Measurements from ENCODE around the gene GSTM4. TPM values are rescaled to one million over a fixed set of nuclear protein-coding genes. Genes with fewer than 3 reads are reported as not detected.
"Not testable (repeated sequence)": the region's sequence is repeated elsewhere in the genome, so short reads cannot be mapped to it uniquely, and the experiment has no call there.

The GSTM4 gene
- polyA plus RNA-seq, 1 experiment: 28.5 TPM

DNA sequence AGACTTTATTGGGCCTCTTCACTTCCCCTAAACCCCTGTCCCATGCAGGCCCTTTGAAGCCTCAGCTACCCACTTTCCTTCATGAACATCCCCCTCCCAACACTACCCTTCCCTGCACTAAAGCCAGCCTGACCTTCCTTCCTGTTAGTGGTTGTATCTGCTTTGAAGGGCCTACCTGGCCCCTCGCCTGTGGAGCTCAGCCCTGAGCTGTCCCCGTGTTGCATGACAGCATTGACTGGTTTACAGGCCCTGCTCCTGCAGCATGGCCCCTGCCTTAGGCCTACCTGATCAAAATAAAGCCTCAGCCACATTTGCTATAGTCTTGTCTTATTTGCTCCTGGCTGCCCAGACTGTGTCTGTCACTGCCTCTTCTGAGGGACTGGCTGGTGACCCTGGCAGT, 5.5 kb downstream of the GSTM4 start:
- CTCF ChIA-PET: interaction anchor here (1.1 to 2.8 kb wide), 5 partner anchors 10 to 115 kb away, joined by 3 to 10 read pairs (median 4); no protein-coding TSS in a partner anchor
- POLR2A ChIA-PET: no interaction called here
- H3K27me3 ChIP-seq (ENCODE audit: control insufficient read depth, insufficient read depth, low read length): no peaks in the 10 kb centered on the region
- TF ChIP-seq CTCF (IDR thresholded peaks at IDR 0.05; ENCODE audit: insufficient read depth, low read depth, low read length): no peak
- no peak for DNase-seq (ENCODE audit: low read depth)
- no peaks in the 10 kb centered on the region for H3K36me3 ChIP-seq (ENCODE audit: control insufficient read depth, insufficient read depth, low read length)
- H3K4me3 ChIP-seq (ENCODE audit: low read depth, low read length): no peak overlapping the region

DNA sequence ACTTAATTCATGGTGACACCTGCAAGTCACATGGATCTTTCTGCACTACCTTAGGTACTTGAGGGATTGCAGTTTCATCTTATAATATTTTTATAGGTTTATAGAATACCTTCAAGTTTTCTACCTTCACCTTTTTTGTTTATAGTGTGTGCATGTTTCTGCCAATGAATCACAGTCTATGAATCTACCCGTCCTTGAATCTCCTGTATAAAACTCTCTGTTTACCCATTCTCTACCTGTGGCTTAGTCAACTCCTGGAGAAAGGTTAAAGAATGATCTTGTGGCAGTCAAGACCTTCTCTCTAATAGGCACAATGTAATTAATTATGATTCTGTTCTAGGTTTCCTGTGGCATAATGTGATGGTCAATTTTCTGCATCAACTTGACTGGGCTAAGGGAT, 8.8 kb downstream of the GSTM4 start:
- TF ChIP-seq CTCF (IDR thresholded peaks at IDR 0.05; ENCODE audit: insufficient read depth, low read depth, low read length): no peak
- DNase-seq (ENCODE audit: low read depth): no peak
- H3K36me3 ChIP-seq (ENCODE audit: control insufficient read depth, insufficient read depth, low read length): no peaks in the 10 kb centered on the region
- ChIA-PET CTCF (no interaction called here), POLR2A (no interaction called here)
- H3K27me3 ChIP-seq (ENCODE audit: control insufficient read depth, insufficient read depth, low read length): no peaks in the 10 kb centered on the region
- H3K4me3 ChIP-seq (ENCODE audit: low read depth, low read length): no peak overlapping the region

DNA sequence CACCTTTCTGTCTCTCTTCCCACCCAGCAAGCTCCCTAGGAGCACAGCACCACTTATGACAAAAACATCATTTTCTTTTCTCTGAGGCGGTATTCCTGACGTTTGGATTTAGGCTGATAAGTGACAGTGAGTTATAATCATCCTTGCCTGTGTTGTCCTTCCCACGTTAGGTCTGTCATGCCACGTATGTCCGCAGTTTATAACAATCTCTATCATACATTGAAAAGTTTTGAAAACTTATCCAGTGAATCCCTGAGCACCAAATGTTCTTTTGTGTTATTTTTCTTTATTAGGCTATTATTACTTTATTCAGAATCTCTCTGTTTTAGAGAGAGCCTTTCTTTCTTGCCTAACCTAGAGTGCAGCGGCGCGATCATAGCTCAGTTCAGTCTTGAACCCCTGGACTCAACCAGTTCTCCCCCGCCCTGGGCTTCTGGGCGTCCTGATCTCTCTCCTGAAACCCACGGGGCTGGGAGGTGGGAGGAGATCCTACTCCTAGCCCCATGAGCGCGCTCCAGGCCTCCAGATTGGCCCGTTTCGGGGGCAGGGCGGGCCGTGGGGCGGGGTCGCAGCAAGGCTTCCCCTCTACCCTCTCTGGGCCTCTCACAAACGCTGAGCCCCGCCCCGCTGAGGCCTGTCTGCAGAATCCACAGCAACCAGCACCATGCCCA, 11.7 kb downstream of the GSTM4 start, which contains the start of gene GSTM2:
TSS of gene GSTM2 (plus strand) at position 606 of the 671 bp plus-strand sequence. CDS start at position 665, 59 bp downstream.
- 0 out of 2 replicates have a peak, but pooled peaks cover 3% of the 10 kb centered on the region for H3K36me3 ChIP-seq (ENCODE audit: control insufficient read depth, insufficient read depth, low read length)
- ChIA-PET CTCF (interaction anchor here (0.6 to 1.5 kb wide), 4 partner anchors 16 to 115 kb away, joined by 3 to 7 read pairs (median 4); no protein-coding TSS in a partner anchor), POLR2A (no interaction called here)
- DNase-seq (ENCODE audit: low read depth): peak; percentile 42
- TF ChIP-seq CTCF (IDR thresholded peaks at IDR 0.05; ENCODE audit: insufficient read depth, low read depth, low read length): no peak
- no peaks in the 10 kb centered on the region for H3K27me3 ChIP-seq (ENCODE audit: control insufficient read depth, insufficient read depth, low read length)
- H3K4me3 ChIP-seq (ENCODE audit: low read depth, low read length): peak within 1 kb of the TSS; percentile 65

DNA sequence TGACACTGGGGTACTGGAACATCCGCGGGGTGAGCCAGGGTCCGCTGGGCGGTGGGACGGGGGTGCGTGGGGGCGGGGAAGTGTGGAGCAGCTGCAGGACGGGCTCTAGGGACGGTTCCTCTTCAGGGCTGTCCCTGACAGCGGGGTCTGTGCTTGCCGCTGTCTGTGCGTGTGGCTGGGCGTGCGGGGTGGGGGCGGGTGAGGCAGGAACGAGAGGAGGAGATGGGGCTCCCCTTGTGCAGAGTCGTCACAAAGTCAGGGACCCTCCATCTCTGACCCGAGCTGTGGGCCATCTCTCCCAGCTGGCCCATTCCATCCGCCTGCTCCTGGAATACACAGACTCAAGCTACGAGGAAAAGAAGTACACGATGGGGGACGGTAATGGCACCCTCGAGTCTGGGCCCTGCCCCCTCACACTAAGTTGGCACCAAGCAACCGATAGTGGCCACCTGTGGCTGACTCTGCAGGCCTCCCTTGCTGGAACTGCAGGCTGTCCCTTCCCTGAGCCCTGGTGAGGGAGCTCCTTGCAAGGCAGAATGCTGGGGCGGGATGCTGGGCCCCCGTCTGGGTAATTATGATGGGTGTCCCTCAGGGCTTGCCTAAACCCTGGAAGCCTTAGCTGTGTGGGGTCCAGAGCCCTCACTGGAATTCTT, 12.3 kb downstream of the GSTM4 start:
- ChIA-PET POLR2A (no interaction called here), CTCF (interaction anchor here (0.8 to 1.5 kb wide), 4 partner anchors 28 to 316 kb away, joined by 3 to 7 read pairs (median 4); partner anchors contain the start of gene AHCYL1)
- no peak for DNase-seq (ENCODE audit: low read depth)
- 0 out of 2 replicates have a peak, but pooled peaks cover 3% of the 10 kb centered on the region for H3K36me3 ChIP-seq (ENCODE audit: control insufficient read depth, insufficient read depth, low read length)
- no peaks in the 10 kb centered on the region for H3K27me3 ChIP-seq (ENCODE audit: control insufficient read depth, insufficient read depth, low read length)
- TF ChIP-seq CTCF (IDR thresholded peaks at IDR 0.05; ENCODE audit: insufficient read depth, low read depth, low read length): no peak
- peak overlapping the region; percentile 65 for H3K4me3 ChIP-seq (ENCODE audit: low read depth, low read length)

DNA sequence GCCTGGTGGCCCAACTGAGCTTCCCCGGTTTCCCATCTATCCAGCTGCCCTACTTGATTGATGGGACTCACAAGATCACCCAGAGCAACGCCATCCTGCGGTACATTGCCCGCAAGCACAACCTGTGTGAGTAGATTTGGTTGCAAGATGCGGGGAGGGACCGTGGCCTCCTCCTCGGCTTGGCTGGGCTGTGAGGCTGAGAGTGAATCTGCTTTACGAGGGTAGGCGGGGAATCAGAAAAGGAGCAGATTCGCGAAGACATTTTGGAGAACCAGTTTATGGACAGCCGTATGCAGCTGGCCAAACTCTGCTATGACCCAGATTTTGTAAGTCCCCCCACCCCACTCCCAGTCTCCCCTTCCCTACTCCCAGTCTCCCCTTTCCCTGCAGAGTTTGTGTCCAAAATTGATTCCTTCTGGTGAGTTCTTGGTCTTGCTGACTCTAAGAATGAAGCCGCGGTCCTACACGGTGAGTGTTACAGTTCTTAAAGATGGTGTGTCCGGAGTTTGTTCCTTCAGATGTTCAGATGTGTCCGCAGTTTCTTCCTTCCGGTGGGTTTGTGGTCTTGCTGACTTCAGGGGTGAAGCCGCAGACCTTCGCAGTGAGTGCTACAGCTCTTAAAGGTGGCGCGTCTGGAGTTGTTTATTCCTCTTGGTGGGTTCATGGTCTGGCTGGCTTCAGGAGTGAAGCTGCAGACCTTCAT, 13.5 kb downstream of the GSTM4 start:
- no peak for TF ChIP-seq CTCF (IDR thresholded peaks at IDR 0.05; ENCODE audit: insufficient read depth, low read depth, low read length)
- POLR2A ChIA-PET: no interaction called here
- CTCF ChIA-PET: interaction anchor here (0.6 kb wide), 1 partner anchor 820 kb away, joined by 3 read pairs; no protein-coding TSS in a partner anchor
- no peak for DNase-seq (ENCODE audit: low read depth)
- Histone ChIP-seq H3K27me3 (ENCODE audit: control insufficient read depth, insufficient read depth, low read length) (no peaks in the 10 kb centered on the region), H3K4me3 (ENCODE audit: low read depth, low read length) (no peak overlapping the region), H3K36me3 (ENCODE audit: control insufficient read depth, insufficient read depth, low read length) (0 out of 2 replicates have a peak, but pooled peaks cover 3% of the 10 kb centered on the region)

- CTCF ChIA-PET: interaction anchor here (0.6 kb wide), 1 partner anchor 821 kb away, joined by 3 read pairs; no protein-coding TSS in a partner anchor
- H3K4me3 ChIP-seq (ENCODE audit: low read depth, low read length); H3K36me3 ChIP-seq (ENCODE audit: control insufficient read depth, insufficient read depth, low read length); DNase-seq (ENCODE audit: low read depth); POLR2A ChIA-PET; H3K27me3 ChIP-seq (ENCODE audit: control insufficient read depth, insufficient read depth, low read length): not testable (repeated sequence)
These were observed 14.0 kb downstream of the GSTM4 start for GRCh38 chr1:109669949-109670302.
